Ovary (tissue), 3 donors: ENCODE data around the gene ATL3.

ENCODE experiments used
- POLR2A ChIP-seq: fragments of 450-650 bp; IDR thresholded peaks from one replicate; pipeline ENCODE4 v1.6.1; 2017; ENCODE audit warnings: antibody characterized with exemption, mild to moderate bottlenecking, moderate library complexity
- TF ChIP-seq, protein P1 (sequence below), 3 donors: fragments of 450-650 bp in 2 of 3; fragments of 200-600 bp in 1 of 3; IDR thresholded peaks; one replicate each; pipeline versions ENCODE4 v1.5.1 to v1.8.0; 2016 to 2022; ENCODE audit warnings: antibody characterized with exemption in 3 of 3, mild to moderate bottlenecking in 1 of 3
- donor health status: DM: no; HTN: no; CAD: no.

DNA sequence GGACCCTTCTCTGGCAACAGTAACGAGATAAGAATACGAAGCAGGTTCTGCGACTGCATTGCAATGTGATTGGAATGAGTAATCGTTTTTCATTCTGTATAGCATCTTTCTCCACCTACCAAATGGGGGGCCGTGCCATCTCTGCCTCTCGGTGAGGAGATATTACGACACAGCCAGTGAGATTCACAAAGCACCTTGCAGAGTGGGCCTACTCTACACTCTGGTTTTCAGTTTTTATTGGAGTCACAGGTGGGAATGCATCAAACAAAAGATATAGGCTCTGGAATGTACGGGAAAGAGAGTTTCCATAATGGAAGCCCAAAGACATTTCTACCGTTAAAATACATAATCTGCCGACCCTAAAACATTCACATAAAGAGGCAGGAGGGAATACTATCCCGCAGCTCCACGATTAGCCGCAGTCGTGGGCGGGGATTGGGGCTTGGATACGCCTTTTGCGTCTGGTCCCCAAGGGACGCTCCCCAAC lies 9.7 kb upstream of the ATL3 start:
- TF ChIP-seq, protein P1, sequence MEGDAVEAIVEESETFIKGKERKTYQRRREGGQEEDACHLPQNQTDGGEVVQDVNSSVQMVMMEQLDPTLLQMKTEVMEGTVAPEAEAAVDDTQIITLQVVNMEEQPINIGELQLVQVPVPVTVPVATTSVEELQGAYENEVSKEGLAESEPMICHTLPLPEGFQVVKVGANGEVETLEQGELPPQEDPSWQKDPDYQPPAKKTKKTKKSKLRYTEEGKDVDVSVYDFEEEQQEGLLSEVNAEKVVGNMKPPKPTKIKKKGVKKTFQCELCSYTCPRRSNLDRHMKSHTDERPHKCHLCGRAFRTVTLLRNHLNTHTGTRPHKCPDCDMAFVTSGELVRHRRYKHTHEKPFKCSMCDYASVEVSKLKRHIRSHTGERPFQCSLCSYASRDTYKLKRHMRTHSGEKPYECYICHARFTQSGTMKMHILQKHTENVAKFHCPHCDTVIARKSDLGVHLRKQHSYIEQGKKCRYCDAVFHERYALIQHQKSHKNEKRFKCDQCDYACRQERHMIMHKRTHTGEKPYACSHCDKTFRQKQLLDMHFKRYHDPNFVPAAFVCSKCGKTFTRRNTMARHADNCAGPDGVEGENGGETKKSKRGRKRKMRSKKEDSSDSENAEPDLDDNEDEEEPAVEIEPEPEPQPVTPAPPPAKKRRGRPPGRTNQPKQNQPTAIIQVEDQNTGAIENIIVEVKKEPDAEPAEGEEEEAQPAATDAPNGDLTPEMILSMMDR (IDR thresholded peaks at IDR 0.05): no peak
- no peak for TF ChIP-seq POLR2A
